WERI-Rb-1 (cell line): Measurements from ENCODE around the gene ERCC6.

Experiments used
- DNase-seq: peaks from one replicate; pipeline ENCODE4 v3.0.0-alpha.2; 2020
- H3K27ac ChIP-seq: fragments of 250-450 bp; sonication (Bioruptor Pico); 2 replicates; pipeline ENCODE4 v1.5.1; 2020; ENCODE audit warnings: mild to moderate bottlenecking, moderate library complexity
- H3K27me3 ChIP-seq: fragments of 250-450 bp; sonication (Bioruptor Pico); 2 replicates; pipeline ENCODE4 v1.5.1; 2021; ENCODE audit warnings: mild to moderate bottlenecking, low read depth, moderate library complexity; ENCODE audit not compliant: insufficient read depth, severe bottlenecking
- H3K36me3 ChIP-seq: fragments of 250-450 bp; sonication (Bioruptor Pico); 2 replicates; pipeline ENCODE4 v1.5.1; 2020; ENCODE audit warnings: mild to moderate bottlenecking, moderate library complexity
- H3K4me3 ChIP-seq: 2 replicates; pipeline ENCODE4 v1.5.1; 2011; ENCODE audit warnings: low read depth, mild to moderate bottlenecking, control low read depth, low read length
- H3K9me3 ChIP-seq: fragments of 250-450 bp; sonication (Bioruptor Pico); 2 replicates; pipeline ENCODE4 v1.5.1; 2021; ENCODE audit warnings: mild to moderate bottlenecking, moderate library complexity; ENCODE audit not compliant: severe bottlenecking
- TF ChIP-seq, protein P1 (sequence below): IDR thresholded peaks from 2 replicates; pipeline ENCODE4 v1.5.1; 2011; ENCODE audit warnings: low read depth, mild to moderate bottlenecking, control low read depth, inconsistent platforms, low read length

The ERCC6 gene

DNA sequence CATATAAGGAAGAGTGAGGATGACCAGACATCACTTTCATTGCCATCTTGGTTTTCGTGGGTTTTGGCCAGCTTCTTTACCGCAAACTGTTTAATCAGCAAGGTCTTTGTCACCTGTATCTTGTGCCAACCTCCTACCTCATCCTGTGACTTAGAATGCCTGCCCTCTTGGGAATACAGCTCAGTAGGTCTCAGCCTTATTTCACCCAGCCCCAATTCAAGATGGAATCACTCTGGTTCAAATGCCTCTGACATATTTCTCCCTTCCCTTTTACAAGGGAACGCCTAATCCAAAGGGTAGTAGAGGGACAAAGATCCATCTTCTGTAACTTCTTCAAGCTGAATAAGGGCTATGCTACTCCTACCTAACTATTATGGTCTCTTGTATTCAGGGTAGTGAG, 4.7 kb upstream of the ERCC6 start:
- TF ChIP-seq, protein P1, sequence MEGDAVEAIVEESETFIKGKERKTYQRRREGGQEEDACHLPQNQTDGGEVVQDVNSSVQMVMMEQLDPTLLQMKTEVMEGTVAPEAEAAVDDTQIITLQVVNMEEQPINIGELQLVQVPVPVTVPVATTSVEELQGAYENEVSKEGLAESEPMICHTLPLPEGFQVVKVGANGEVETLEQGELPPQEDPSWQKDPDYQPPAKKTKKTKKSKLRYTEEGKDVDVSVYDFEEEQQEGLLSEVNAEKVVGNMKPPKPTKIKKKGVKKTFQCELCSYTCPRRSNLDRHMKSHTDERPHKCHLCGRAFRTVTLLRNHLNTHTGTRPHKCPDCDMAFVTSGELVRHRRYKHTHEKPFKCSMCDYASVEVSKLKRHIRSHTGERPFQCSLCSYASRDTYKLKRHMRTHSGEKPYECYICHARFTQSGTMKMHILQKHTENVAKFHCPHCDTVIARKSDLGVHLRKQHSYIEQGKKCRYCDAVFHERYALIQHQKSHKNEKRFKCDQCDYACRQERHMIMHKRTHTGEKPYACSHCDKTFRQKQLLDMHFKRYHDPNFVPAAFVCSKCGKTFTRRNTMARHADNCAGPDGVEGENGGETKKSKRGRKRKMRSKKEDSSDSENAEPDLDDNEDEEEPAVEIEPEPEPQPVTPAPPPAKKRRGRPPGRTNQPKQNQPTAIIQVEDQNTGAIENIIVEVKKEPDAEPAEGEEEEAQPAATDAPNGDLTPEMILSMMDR, result no peak

GRCh38 chr10:49542353-49542752, 3.4 kb upstream of the ERCC6 start:
- TF ChIP-seq, protein P1, result no peak
- no peak for DNase-seq
- Histone ChIP-seq H3K27me3 (no peaks in the 10 kb centered on the region), H3K9me3 (no peaks in the 10 kb centered on the region), H3K4me3 (no peak overlapping the region), H3K27ac (no peak overlapping the region), H3K36me3 (no peaks in the 10 kb centered on the region)

More for the DNA sequence above, 4.7 kb upstream of the ERCC6 start:
- Histone ChIP-seq H3K27me3 (no peaks in the 10 kb centered on the region), H3K27ac (no peak overlapping the region), H3K4me3 (no peak overlapping the region), H3K9me3 (no peaks in the 10 kb centered on the region), H3K36me3 (no peaks in the 10 kb centered on the region)
- DNase-seq, result no peak

GRCh38 chr10:49541762-49542161, 2.8 kb upstream of the ERCC6 start:
- H3K27me3 ChIP-seq, result no peaks in the 10 kb centered on the region
- H3K27ac ChIP-seq, result no peak overlapping the region
- TF ChIP-seq, protein P1, result no peak
- no peak overlapping the region for H3K4me3 ChIP-seq
- H3K36me3 ChIP-seq, result no peaks in the 10 kb centered on the region
- no peaks in the 10 kb centered on the region for H3K9me3 ChIP-seq
- DNase-seq, result no peak

DNA sequence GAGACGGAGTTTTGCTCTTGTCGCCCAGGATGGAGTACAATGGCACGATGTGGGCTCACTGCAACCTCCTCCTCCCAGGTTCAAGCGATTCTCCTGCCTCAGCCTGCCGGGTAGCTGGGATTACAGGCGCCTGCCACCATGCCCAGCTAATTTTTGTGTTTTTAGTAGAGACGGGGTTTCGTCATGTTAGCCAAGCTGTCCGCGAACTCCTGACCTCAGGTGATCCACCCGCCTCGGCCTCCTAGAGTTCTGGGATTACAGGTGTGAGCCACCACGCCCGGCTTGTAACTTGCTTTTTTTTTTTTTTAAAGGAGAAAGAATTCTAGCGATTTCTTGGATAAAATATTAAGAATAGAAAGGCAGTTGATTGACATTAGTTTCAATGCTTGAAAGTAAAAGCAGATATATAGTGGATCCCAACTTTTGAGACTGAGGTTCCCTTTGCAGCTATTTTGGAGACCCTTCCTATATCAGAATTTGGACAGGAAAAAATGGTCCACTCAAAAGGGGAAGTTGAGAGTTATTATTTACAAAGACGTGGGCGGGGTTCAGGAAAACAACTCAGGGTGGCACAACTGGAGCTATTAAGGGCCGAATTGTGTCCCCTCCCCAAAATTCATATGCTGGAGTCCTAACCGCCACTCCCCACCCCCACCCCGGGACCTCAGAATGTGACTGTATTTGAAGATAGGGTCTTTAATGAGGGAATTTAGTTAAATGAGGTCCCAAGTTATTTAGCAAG, 1.3 kb upstream of the ERCC6 start:
- Histone ChIP-seq H3K36me3 (no peaks in the 10 kb centered on the region), H3K9me3 (no peaks in the 10 kb centered on the region), H3K27me3 (no peaks in the 10 kb centered on the region), H3K4me3 (no peak overlapping the region), H3K27ac (no peak overlapping the region)
- DNase-seq, result no peak
- TF ChIP-seq, protein P1, result no peak

GRCh38 chr10:49539320-49539885, 482 bp upstream of the ERCC6 start:
- Histone ChIP-seq H3K27me3 (no peaks in the 10 kb centered on the region), H3K36me3 (no peaks in the 10 kb centered on the region), H3K27ac (no peak overlapping the region), H3K9me3 (no peaks in the 10 kb centered on the region), H3K4me3 (peak overlapping the region; percentile 64)
- TF ChIP-seq, protein P1, result no peak
- DNase-seq, result peak; percentile 15
